GM19193 (cell line): ENCODE data around the gene MEIKIN.

ENCODE experiments used
- POLR2A ChIP-seq: IDR thresholded peaks from 4 replicates; pipeline ENCODE4 v1.6.1; 2011; ENCODE audit not compliant: insufficient read depth, insufficient read length; ENCODE audit errors: extremely low read depth

Gene MEIKIN, protein sequence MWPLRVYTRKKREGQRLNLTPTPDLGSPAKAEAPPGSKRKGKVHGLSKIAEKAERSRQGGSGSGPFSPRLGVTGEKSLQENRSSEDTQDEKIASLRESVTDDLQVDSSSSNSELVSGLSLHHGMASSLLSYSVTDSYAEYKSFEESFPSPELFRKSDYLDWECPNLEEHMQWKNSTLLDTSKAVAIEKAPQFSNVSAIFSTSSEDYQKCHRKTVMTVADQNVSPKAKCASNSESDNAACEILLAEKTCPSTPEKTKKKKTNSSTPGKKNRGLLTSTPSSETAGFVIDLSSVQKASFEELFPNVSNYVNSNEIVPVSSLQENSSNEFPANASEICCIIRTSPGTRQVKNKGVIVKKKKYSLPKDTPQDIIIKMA

DNA sequence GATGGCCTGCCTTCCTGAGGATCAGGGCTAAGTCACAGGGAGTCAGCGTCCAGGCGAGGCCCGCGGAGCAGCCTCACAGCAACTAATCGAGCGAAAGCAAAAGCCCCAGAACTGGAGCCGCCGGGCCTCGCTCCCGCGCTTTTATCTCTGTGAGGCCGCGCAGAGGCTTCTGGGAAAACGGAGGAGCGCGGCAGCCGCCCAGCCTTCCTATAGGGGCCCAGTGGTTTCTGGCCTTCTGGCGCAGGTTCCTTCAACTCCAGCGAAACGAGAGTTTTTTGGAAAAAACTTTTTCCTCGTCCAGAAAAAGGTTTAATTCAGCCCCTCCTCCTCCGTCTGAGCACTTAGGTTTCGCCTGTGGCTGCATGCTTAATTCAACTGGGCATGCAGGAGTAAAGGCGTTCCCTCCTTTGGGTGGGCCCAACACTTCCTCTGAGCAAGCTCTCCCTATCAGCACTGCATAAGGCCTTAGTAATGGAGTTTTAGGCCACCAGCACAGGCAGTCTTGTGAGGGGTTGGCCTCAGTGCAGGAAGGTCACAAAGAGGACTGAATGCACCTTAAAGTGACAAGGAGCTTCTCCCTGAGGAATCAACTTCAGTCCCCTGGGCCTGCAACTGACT is at the start of gene MEIKIN:
TSS of gene MEIKIN (minus strand) at position 113 of the 618 bp plus-strand sequence. CDS start 158 bp downstream, outside the sequence.
- TF ChIP-seq POLR2A, result no peak

DNA sequence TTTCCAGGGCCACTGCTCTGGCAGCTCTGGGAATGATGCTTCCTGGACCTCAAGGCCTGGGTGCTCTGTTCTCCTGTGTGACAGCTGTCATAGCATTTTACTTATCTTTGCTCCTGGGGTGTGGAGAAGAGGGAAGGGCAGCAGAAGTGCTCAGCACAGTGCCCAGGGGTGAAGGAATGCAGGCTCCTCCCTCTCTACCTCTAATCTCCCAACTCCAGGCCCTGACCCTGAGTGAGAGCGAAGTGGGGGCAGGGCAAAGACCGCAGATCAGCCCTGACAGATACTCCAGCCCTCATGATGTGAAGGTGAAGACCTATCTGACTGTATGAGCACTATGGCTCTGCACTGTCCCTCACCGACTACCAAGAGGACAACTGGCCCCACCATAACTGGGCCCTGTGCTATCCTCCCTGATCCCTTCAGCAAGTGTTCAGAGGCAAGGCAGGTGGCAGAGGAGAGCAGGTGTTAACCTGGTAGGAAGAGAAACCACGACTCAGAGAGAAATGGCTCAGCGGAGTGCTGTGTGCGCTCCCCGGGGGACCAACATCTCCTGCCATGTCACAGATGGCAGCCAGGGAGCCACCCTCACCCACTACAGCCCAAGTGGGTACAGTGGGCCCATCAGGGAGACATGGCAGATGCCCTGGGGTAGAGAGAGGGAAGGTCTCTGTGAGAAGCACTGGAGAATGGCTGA is 49.2 kb upstream of the MEIKIN start:
- no peak for TF ChIP-seq POLR2A

GRCh38 chr5:131994090-131994489 is 48.6 kb upstream of the MEIKIN start:
- no peak for TF ChIP-seq POLR2A

DNA sequence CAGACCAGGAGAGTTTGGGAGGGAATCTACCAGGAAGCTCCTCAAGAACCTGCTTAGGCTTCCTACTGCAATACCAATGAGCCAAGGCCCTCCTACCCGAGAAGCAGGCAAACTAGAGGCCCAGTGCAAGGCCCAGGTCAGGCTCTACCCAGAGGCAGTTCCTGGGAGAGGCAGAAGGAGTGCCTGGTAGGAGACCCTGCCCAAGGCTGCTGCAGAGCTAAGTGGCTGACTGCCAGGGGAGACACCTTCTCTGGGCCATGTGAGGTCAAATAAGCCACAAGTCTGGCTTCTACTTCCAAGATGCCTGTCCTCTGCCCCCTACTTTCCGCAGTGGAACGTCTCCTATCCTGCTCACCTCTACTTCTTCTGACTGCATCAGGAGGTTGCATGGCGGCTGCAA is 48.2 kb upstream of the MEIKIN start:
- TF ChIP-seq POLR2A, result no peak

DNA sequence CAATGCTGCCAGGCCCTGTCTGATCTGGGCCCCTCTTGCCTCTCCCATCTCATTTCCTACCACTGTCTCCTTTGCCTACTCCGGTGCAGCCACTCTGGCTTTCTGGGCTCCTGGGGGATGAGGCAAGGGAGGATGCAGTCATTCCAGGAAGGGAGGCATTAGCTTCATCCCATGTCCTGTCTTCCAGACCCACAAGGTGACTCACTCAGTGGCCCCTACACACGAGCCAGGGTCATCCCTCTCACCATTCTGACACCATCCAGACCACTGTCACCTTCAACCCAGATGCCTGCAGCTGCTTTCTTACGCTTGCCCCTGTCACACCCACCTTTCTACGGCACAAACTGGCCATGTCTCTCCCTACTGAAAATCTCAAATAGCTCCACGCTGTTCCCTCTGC is 46.9 kb upstream of the MEIKIN start:
- no peak for TF ChIP-seq POLR2A

GRCh38 chr5:131991593-131992324 is 46.3 kb upstream of the MEIKIN start:
- no peak for TF ChIP-seq POLR2A

DNA sequence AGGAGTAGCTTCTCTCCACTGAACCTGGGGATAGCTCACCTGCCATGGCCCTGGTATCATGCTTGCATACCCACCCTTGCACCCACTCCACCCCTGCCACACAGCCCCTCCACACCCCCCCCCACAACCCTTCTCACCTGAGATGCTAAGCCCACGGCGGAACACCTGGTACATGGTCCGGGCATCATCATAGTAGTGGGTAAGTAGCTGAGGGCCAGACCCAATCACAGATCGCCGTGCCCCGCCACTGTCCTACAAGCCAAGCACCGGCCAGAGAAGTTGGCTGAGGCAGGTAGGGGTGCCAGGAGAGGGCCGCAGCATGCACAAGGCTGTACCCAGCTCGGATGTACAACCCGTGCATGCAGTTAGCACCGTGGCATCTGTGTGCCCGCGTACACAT is 45.3 kb upstream of the MEIKIN start:
- TF ChIP-seq POLR2A, result no peak

- TF ChIP-seq POLR2A, result no peak
Observed at GRCh38 chr5:131988601-131989000, 43.1 kb upstream of the MEIKIN start.

DNA sequence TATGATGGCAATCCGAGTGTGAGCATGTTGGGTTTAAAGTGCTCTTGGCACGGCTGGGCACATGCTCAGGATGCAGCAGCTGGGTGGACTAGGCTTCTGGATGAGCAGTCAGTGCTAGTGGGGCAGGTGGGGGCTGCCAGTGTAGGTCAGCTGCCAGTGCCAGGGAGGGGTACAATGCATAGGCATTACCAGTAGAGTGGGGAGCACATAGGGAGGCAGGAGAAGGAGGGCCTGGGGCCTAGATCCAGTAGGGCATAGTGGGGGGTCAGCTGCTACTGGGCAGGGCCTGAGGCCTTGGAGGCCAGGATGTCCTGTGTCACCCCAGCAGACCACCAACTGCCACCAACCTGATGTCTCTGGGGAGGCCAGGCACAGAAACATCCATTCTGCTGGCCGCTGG is 41.8 kb upstream of the MEIKIN start:
- no peak for TF ChIP-seq POLR2A

DNA sequence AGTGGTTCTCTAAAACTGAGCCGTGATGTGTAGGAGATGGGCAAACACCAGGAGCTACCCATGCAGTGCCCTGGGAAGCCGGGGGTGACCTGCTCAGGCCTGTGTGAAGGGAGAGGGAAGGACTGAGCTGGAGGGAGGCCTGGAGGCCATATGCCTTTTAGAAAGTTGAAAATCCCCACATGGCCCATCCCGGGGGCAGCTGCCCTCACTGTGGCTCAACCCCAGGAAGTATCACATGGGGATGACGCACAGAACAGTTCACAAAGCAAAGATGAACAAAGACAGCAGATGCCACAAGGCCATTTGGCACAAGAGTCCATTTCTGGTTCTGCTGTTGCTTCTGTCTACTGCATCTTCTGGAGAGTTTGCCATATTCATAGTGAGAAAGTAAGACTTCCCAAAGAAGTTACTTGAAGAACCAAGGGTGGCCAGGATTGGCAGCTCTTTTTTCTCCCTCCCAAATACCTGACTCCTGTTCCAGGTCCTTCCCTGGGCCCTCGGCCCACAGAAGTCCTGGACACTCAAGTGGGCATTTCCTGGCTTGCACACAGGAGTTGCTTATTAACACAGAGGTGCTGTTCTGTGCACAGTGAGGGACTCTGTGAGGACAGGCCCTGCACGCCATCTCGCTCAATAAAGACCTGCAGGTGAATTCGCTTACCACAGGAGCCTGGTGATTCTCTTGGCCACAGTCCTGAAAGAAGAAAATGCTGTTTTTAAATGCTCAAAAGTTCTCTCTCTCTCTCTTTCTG is 40.9 kb upstream of the MEIKIN start:
- TF ChIP-seq POLR2A, result no peak

DNA sequence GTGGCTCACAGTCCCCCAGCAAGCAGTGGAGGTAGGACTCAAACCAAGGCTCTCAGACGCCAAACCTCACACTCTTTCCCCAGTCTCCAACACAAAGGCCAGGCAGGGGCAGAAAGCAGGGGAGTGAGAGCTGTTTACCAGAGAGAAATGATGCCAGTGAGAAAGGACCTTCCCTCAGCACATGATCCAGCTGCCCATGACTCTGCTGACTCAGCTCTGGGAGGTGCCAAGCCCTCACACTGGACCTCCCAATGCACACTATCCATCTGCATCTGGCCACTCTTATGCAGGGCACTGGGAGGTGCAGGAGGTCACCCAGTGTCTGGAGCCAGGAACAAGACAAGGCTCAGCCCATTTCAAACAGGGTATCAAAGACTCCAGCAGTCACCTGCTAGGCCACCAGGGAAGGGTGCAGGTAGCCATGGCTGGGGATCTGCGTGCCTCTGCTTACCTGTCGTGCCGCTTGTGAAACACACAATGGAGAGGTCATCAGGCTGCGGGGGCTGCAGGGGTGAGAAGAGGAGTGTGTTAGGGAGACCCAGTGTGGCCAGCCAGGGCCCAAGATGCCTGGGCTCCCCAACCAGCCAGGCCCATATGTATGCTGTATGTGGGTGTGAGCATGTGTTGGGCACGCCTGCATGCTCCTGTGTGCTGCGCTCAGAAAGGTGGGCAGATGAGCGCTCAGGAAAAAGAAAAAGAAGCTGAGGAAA is 39.6 kb upstream of the MEIKIN start:
- TF ChIP-seq POLR2A, result no peak

- no peak for TF ChIP-seq POLR2A
Observed at GRCh38 chr5:131983244-131983771, 37.8 kb upstream of the MEIKIN start.

DNA sequence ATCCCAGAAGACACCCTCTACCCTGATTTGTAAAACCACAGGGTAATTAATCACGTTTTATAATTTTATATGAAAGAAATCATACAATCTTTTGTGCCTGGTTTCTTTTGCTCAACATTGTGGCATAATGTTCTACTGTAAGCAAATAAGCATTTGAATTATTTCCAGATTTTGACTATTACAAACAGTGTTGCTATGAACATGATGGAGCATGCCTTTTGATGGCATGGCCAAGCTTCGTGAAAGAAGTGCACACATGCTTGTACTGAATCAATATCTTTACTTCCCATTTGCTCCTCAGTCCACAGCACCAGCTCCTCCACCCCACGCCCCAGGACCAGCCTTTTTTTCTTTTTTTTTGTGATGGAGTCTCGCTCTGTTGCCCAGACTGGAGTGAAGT is 36.1 kb upstream of the MEIKIN start:
- no peak for TF ChIP-seq POLR2A

GRCh38 chr5:131980696-131981095 is 35.2 kb upstream of the MEIKIN start:
- no peak for TF ChIP-seq POLR2A
